Trophoblast cell (in vitro differentiated cells and primary cell): Measurements from ENCODE around the gene MDFI.
A peak's percentile ranks its signal among the peaks of the same experiment; 100 is the strongest.

Experiments used
- DNase-seq, 2 donors: peaks; one replicate each; pipeline ENCODE4 v3.0.0-alpha.2; 2016
- H2AFZ ChIP-seq: 2 replicates; pipeline ENCODE4 v1.6.1; 2013; ENCODE audit warnings: low read length, moderate library complexity, mild to moderate bottlenecking; ENCODE audit not compliant: insufficient read depth, poor library complexity
- H2AK5ac ChIP-seq: 2 replicates; pipeline ENCODE4 v1.6.1; 2013; ENCODE audit warnings: mild to moderate bottlenecking, low read length
- H2BK120ac ChIP-seq: 2 replicates; pipeline ENCODE4 v1.6.1; 2013; ENCODE audit warnings: low read length, mild to moderate bottlenecking, moderate library complexity; ENCODE audit not compliant: insufficient read depth, poor library complexity
- H2BK12ac ChIP-seq: 2 replicates; pipeline ENCODE4 v1.6.1; 2013; ENCODE audit warnings: mild to moderate bottlenecking, low read length, moderate library complexity
- H2BK5ac ChIP-seq: 2 replicates; pipeline ENCODE4 v1.6.1; 2013; ENCODE audit warnings: low read length, low read depth, moderate library complexity, mild to moderate bottlenecking; ENCODE audit not compliant: poor library complexity
- H3K14ac ChIP-seq: 2 replicates; pipeline ENCODE4 v1.6.1; 2013; ENCODE audit warnings: mild to moderate bottlenecking, low read length
- H3K18ac ChIP-seq: 2 replicates; pipeline ENCODE4 v1.6.1; 2013; ENCODE audit warnings: mild to moderate bottlenecking, low read length
- H3K23ac ChIP-seq: 2 replicates; pipeline ENCODE4 v1.6.1; 2013; ENCODE audit warnings: low read length
- H3K27ac ChIP-seq: 2 replicates; pipeline ENCODE4 v1.5.1; 2013; ENCODE audit warnings: low read depth, mild to moderate bottlenecking, inconsistent platforms, low read length, moderate library complexity
- H3K27me3 ChIP-seq: 2 replicates; pipeline ENCODE4 v1.6.1; 2013; ENCODE audit warnings: inconsistent platforms, mild to moderate bottlenecking, low read length, moderate library complexity; ENCODE audit not compliant: insufficient read depth
- H3K36me3 ChIP-seq, 2 experiments: 1 replicate in 1 of 2; 2 replicates in 1 of 2; pipeline ENCODE4 v1.6.1; 2013; ENCODE audit warnings: low read length in 2 of 2, mild to moderate bottlenecking in 2 of 2, moderate library complexity in 1 of 2; ENCODE audit not compliant: insufficient read depth in 2 of 2, control insufficient read depth in 1 of 2
- H3K4ac ChIP-seq: 2 replicates; pipeline ENCODE4 v1.6.1; 2013; ENCODE audit warnings: low read depth, mild to moderate bottlenecking, low read length, moderate library complexity
- H3K4me1 ChIP-seq, 2 experiments: 1 replicate in 1 of 2; 2 replicates in 1 of 2; pipeline ENCODE4 v1.6.1; 2013; ENCODE audit warnings: low read length in 2 of 2, mild to moderate bottlenecking in 2 of 2, moderate library complexity in 1 of 2; ENCODE audit not compliant: insufficient read depth in 2 of 2, control insufficient read depth in 1 of 2
- H3K4me2 ChIP-seq: 2 replicates; pipeline ENCODE4 v1.6.1; 2013; ENCODE audit warnings: inconsistent platforms, mild to moderate bottlenecking, low read length, moderate library complexity
- H3K4me3 ChIP-seq: 2 replicates; pipeline ENCODE4 v1.5.1; 2013; ENCODE audit warnings: mild to moderate bottlenecking, low read depth, low read length, inconsistent platforms
- H3K79me1 ChIP-seq: one replicate; pipeline ENCODE4 v1.6.1; 2013; ENCODE audit warnings: low read length
- H3K79me2 ChIP-seq: 2 replicates; pipeline ENCODE4 v1.6.1; 2013; ENCODE audit warnings: low read length, mild to moderate bottlenecking; ENCODE audit not compliant: control insufficient read depth, insufficient read depth, poor library complexity
- H3K9ac ChIP-seq: 2 replicates; pipeline ENCODE4 v1.6.1; 2013; ENCODE audit warnings: mild to moderate bottlenecking, low read length
- H3K9me3 ChIP-seq: 2 replicates; pipeline ENCODE4 v1.6.1; 2013; ENCODE audit warnings: low read depth, mild to moderate bottlenecking, control low read depth, inconsistent platforms, low read length; ENCODE audit not compliant: insufficient read depth
- H4K12ac ChIP-seq: 2 replicates; pipeline ENCODE4 v1.6.1; 2013; ENCODE audit warnings: low read depth, mild to moderate bottlenecking, low read length, moderate library complexity
- H4K8ac ChIP-seq: 2 replicates; pipeline ENCODE4 v1.6.1; 2013; ENCODE audit warnings: low read depth, mild to moderate bottlenecking, low read length, moderate library complexity
- H4K91ac ChIP-seq: one replicate; pipeline ENCODE4 v1.6.1; 2013; ENCODE audit warnings: low read depth, mild to moderate bottlenecking, low read length, moderate library complexity
- WGBS: extraction: QIAGEN DNeasy Blood & Tissue Kit; methylation state at CpG from one replicate; pipeline ENCODE4 v1.1.7; 2013; ENCODE audit warnings: missing lambda C conversion rate; ENCODE audit not compliant: insufficient read length, insufficient coverage; ENCODE audit errors: extremely low coverage; 5-methylcytosine and 5-hydroxymethylcytosine counted together

The MDFI gene

GRCh38 chr6:41633056-41633634 lies 5.1 kb upstream of the MDFI start:
- no peak overlapping the region for H3K4me3 ChIP-seq
- no peak overlapping the region for H3K4me2 ChIP-seq
- H3K23ac ChIP-seq = no peak overlapping the region
- no peak overlapping the region for H3K14ac ChIP-seq
- peaks cover 28% of the 10 kb centered on the region for H3K79me1 ChIP-seq
- H2AFZ ChIP-seq = no peak overlapping the region
- DNase-seq = no peak
- no peak overlapping the region for H3K18ac ChIP-seq
- no peak overlapping the region for H3K9ac ChIP-seq
- no peak overlapping the region for H4K8ac ChIP-seq
- H3K4ac ChIP-seq = no peak overlapping the region
- H3K27ac ChIP-seq = no peak overlapping the region
- peak overlapping the region; percentile 23 for H2BK12ac ChIP-seq
- H3K4me1 ChIP-seq = peaks cover 11 to 18% of the 10 kb centered on the region in 2 experiments
- H3K79me2 ChIP-seq = peaks cover 15% of the 10 kb centered on the region
- no peaks in the 10 kb centered on the region for H3K36me3 ChIP-seq
- H2BK5ac ChIP-seq = no peak overlapping the region
- H2BK120ac ChIP-seq = no peak overlapping the region
- no peak overlapping the region for H4K91ac ChIP-seq
- no peaks in the 10 kb centered on the region for H3K27me3 ChIP-seq
- H4K12ac ChIP-seq = no peak overlapping the region
- H2AK5ac ChIP-seq = no peak overlapping the region
- no peaks in the 10 kb centered on the region for H3K9me3 ChIP-seq
- WGBS = no CpG with 5 or more reads among the region's 2 CpGs

- no peak overlapping the region for H2AFZ ChIP-seq
- no peak overlapping the region for H3K4me2 ChIP-seq
- H3K23ac ChIP-seq = no peak overlapping the region
- no CpG with 5 or more reads among the region's 4 CpGs for WGBS
- H3K4me3 ChIP-seq = no peak overlapping the region
- peak overlapping the region; percentile 88 for H4K91ac ChIP-seq
- peak overlapping the region; percentile 11 for H2BK5ac ChIP-seq
- peak overlapping the region; percentile 95 for H2BK12ac ChIP-seq
- H4K8ac ChIP-seq = no peak overlapping the region
- H3K36me3 ChIP-seq = peaks cover 2 to 6% of the 10 kb centered on the region in 2 experiments
- no peak overlapping the region for H3K18ac ChIP-seq
- H3K79me2 ChIP-seq = peaks cover 28% of the 10 kb centered on the region
- H2BK120ac ChIP-seq = peak overlapping the region; percentile 35
- no peak overlapping the region for H3K9ac ChIP-seq
- H3K27ac ChIP-seq = peak overlapping the region; percentile 22
- no peaks in the 10 kb centered on the region for H3K9me3 ChIP-seq
- no peak overlapping the region for H3K4ac ChIP-seq
- H4K12ac ChIP-seq = no peak overlapping the region
- no peak overlapping the region for H3K14ac ChIP-seq
- H2AK5ac ChIP-seq = no peak overlapping the region
- H3K27me3 ChIP-seq = no peaks in the 10 kb centered on the region
- H3K79me1 ChIP-seq = peaks cover 42% of the 10 kb centered on the region
- H3K4me1 ChIP-seq = peaks cover 16 to 21% of the 10 kb centered on the region in 2 experiments
- no peak for DNase-seq
Measured at GRCh38 chr6:41634657-41635056, 3.6 kb upstream of the MDFI start.

GRCh38 chr6:41635365-41635764 lies 2.9 kb upstream of the MDFI start:
- H3K9me3 ChIP-seq = no peaks in the 10 kb centered on the region
- no peak for DNase-seq

GRCh38 chr6:41636833-41637193 lies 1.5 kb upstream of the MDFI start:
- peak overlapping the region; percentile 100 for H3K4ac ChIP-seq
- DNase-seq = peak; percentile 89 to 93
- H3K4me1 ChIP-seq = peaks cover 37% of the 10 kb centered on the region in 2 experiments
- peak overlapping the region; percentile 71 for H4K12ac ChIP-seq
- no peak overlapping the region for H3K23ac ChIP-seq
- peak overlapping the region; percentile 93 for H4K8ac ChIP-seq
- WGBS = no CpG with 5 or more reads among the region's 31 CpGs
- no peaks in the 10 kb centered on the region for H3K27me3 ChIP-seq
- peak overlapping the region; percentile 82 for H3K4me2 ChIP-seq
- H2AK5ac ChIP-seq = peak overlapping the region; percentile 72
- peak overlapping the region; percentile 99 for H4K91ac ChIP-seq
- H3K9me3 ChIP-seq = no peaks in the 10 kb centered on the region
- peaks cover 43% of the 10 kb centered on the region for H3K79me2 ChIP-seq
- H3K14ac ChIP-seq = peak overlapping the region; percentile 91
- H3K4me3 ChIP-seq = peak overlapping the region; percentile 89
- H3K79me1 ChIP-seq = peaks cover 50% of the 10 kb centered on the region
- peak overlapping the region; percentile 98 for H3K18ac ChIP-seq
- H3K36me3 ChIP-seq = peaks cover 23 to 26% of the 10 kb centered on the region in 2 experiments
- H2BK5ac ChIP-seq = peak overlapping the region; percentile 99
- peak overlapping the region; percentile 89 for H3K9ac ChIP-seq
- peak overlapping the region; percentile 75 for H2AFZ ChIP-seq
- H2BK120ac ChIP-seq = peak overlapping the region; percentile 97
- peak overlapping the region; percentile 89 for H2BK12ac ChIP-seq
- H3K27ac ChIP-seq = peak overlapping the region; percentile 98

More at GRCh38 chr6:41635365-41635764, 2.9 kb upstream of the MDFI start:
- peak overlapping the region; percentile 12 for H4K8ac ChIP-seq
- H3K4me2 ChIP-seq = no peak overlapping the region
- peak overlapping the region; percentile 70 for H3K14ac ChIP-seq
- peak overlapping the region; percentile 78 for H2BK120ac ChIP-seq
- H3K4me1 ChIP-seq = peaks cover 23 to 28% of the 10 kb centered on the region in 2 experiments
- no peak overlapping the region for H3K9ac ChIP-seq
- H3K23ac ChIP-seq = no peak overlapping the region
- peak overlapping the region; percentile 11 for H2BK5ac ChIP-seq
- H3K4me3 ChIP-seq = no peak overlapping the region
- peaks cover 35% of the 10 kb centered on the region for H3K79me2 ChIP-seq
- peak overlapping the region; percentile 40 for H2AFZ ChIP-seq
- H2BK12ac ChIP-seq = peak overlapping the region; percentile 95
- H3K4ac ChIP-seq = peak overlapping the region; percentile 33
- H3K27me3 ChIP-seq = no peaks in the 10 kb centered on the region
- peak overlapping the region; percentile 88 for H3K18ac ChIP-seq
- peak overlapping the region; percentile 88 for H4K91ac ChIP-seq
- peak overlapping the region; percentile 22 for H3K27ac ChIP-seq
- peak overlapping the region; percentile 96 for H2AK5ac ChIP-seq
- peaks cover 9 to 13% of the 10 kb centered on the region in 2 experiments for H3K36me3 ChIP-seq
- peaks cover 49% of the 10 kb centered on the region for H3K79me1 ChIP-seq
- no CpG with 5 or more reads among the region's 6 CpGs for WGBS
- H4K12ac ChIP-seq = no peak overlapping the region
